H9 (cell line): ENCODE data around the gene ENKUR. TPM values are rescaled to one million over a fixed set of nuclear protein-coding genes. Genes with fewer than 3 reads are reported as not detected.

ENCODE experiments used
- DNase-seq: peaks from one replicate; pipeline ENCODE4 v3.0.0-alpha.2; 2017
- H2AFZ ChIP-seq: one replicate; pipeline ENCODE4 v1.6.1; 2013; ENCODE audit warnings: mild to moderate bottlenecking, low read length, control low read depth, moderate library complexity
- H2AK5ac ChIP-seq: 2 replicates; pipeline ENCODE4 v1.6.1; 2013; ENCODE audit warnings: low read length, control low read depth, mixed read lengths; ENCODE audit not compliant: insufficient read length
- H2BK120ac ChIP-seq: one replicate; pipeline ENCODE4 v1.6.1; 2013; ENCODE audit warnings: low read depth, mild to moderate bottlenecking, low read length, control low read depth, inconsistent platforms; ENCODE audit not compliant: poor library complexity, severe bottlenecking
- H2BK12ac ChIP-seq: 2 replicates; pipeline ENCODE4 v1.6.1; 2013; ENCODE audit warnings: low read length, control low read depth, mixed read lengths, low read depth; ENCODE audit not compliant: insufficient read length
- H2BK15ac ChIP-seq: 2 replicates; pipeline ENCODE4 v1.6.1; 2013; ENCODE audit warnings: low read depth, low read length, control low read depth
- H2BK20ac ChIP-seq: one replicate; pipeline ENCODE4 v1.6.1; 2013; ENCODE audit warnings: low read depth, mild to moderate bottlenecking, low read length, control low read depth, inconsistent platforms; ENCODE audit not compliant: poor library complexity, severe bottlenecking
- H2BK5ac ChIP-seq: 2 replicates; pipeline ENCODE4 v1.6.1; 2013; ENCODE audit warnings: low read length, control low read depth, mixed read lengths; ENCODE audit not compliant: insufficient read length
- H3K14ac ChIP-seq: 2 replicates; pipeline ENCODE4 v1.6.1; 2013; ENCODE audit warnings: low read length, control low read depth; ENCODE audit not compliant: insufficient read depth
- H3K18ac ChIP-seq: 2 replicates; pipeline ENCODE4 v1.6.1; 2013; ENCODE audit warnings: low read depth, mild to moderate bottlenecking, mixed read lengths, low read length, control low read depth; ENCODE audit not compliant: insufficient read length
- H3K23ac ChIP-seq: 2 replicates; pipeline ENCODE4 v1.6.1; 2013; ENCODE audit warnings: low read length, control low read depth, mixed read lengths, low read depth; ENCODE audit not compliant: insufficient read length
- H3K23me2 ChIP-seq: 2 replicates; pipeline ENCODE4 v1.6.1; 2013; ENCODE audit warnings: low read depth, mild to moderate bottlenecking, mixed read lengths, low read length, control low read depth; ENCODE audit not compliant: insufficient read length, poor library complexity, severe bottlenecking
- H3K27ac ChIP-seq: 2 replicates; pipeline ENCODE4 v1.5.1; 2013; ENCODE audit warnings: low read length, control low read depth, mixed read lengths, low read depth; ENCODE audit not compliant: insufficient read length
- H3K27me3 ChIP-seq: 2 replicates; pipeline ENCODE4 v1.6.1; 2013; ENCODE audit warnings: low read length, control low read depth, inconsistent platforms; ENCODE audit not compliant: insufficient read depth
- H3K4ac ChIP-seq: 2 replicates; pipeline ENCODE4 v1.6.1; 2013; ENCODE audit warnings: low read depth, mild to moderate bottlenecking, control low read depth, inconsistent platforms, low read length, moderate library complexity
- H3K4me1 ChIP-seq: 2 replicates; pipeline ENCODE4 v1.6.1; 2013; ENCODE audit warnings: low read length, control low read depth, inconsistent platforms; ENCODE audit not compliant: insufficient read depth
- H3K4me2 ChIP-seq: 2 replicates; pipeline ENCODE4 v1.6.1; 2013; ENCODE audit warnings: low read length, control low read depth, mixed read lengths; ENCODE audit not compliant: insufficient read length, insufficient read depth
- H3K56ac ChIP-seq: 2 replicates; pipeline ENCODE4 v1.6.1; 2013; ENCODE audit warnings: low read depth, mild to moderate bottlenecking, mixed read lengths, low read length, control low read depth; ENCODE audit not compliant: insufficient read length
- H3K79me1 ChIP-seq: 2 replicates; pipeline ENCODE4 v1.6.1; 2013; ENCODE audit warnings: low read depth, mild to moderate bottlenecking, moderate library complexity, low read length, control low read depth, inconsistent platforms; ENCODE audit not compliant: insufficient read depth, poor library complexity, severe bottlenecking
- H3K79me2 ChIP-seq: 2 replicates; pipeline ENCODE4 v1.6.1; 2013; ENCODE audit warnings: low read length, control low read depth, inconsistent platforms; ENCODE audit not compliant: insufficient read depth
- H3K9ac ChIP-seq: 2 replicates; pipeline ENCODE4 v1.6.1; 2013; ENCODE audit warnings: low read length, control low read depth, mixed read lengths; ENCODE audit not compliant: insufficient read length; ENCODE audit errors: extremely low read depth
- H3K9me3 ChIP-seq: one replicate; pipeline ENCODE4 v1.6.1; 2013; ENCODE audit warnings: low read depth, low read length, inconsistent platforms; ENCODE audit not compliant: control insufficient read depth
- H3T11ph ChIP-seq: one replicate; pipeline ENCODE4 v1.6.1; 2013; ENCODE audit warnings: mild to moderate bottlenecking, low read length, control low read depth, inconsistent platforms
- H4K20me1 ChIP-seq: one replicate; pipeline ENCODE4 v1.6.1; 2013; ENCODE audit not compliant: control insufficient read depth, insufficient read length, insufficient read depth
- H4K5ac ChIP-seq: 2 replicates; pipeline ENCODE4 v1.6.1; 2013; ENCODE audit warnings: low read depth, mild to moderate bottlenecking, mixed read lengths, low read length, control low read depth; ENCODE audit not compliant: insufficient read length
- H4K8ac ChIP-seq: replicated peaks from 2 replicates; pipeline ENCODE4 v1.6.1; 2013; ENCODE audit warnings: low read length, control low read depth, mixed read lengths, low read depth; ENCODE audit not compliant: insufficient read length
- H4K91ac ChIP-seq: 2 replicates; pipeline ENCODE4 v1.6.1; 2013; ENCODE audit warnings: low read depth, mild to moderate bottlenecking, moderate library complexity, mixed read lengths, low read length, control low read depth; ENCODE audit not compliant: insufficient read length
- H3K27ac Mint-ChIP-seq, 3 experiments: 2 replicates in 2 of 3; 3 replicates in 1 of 3; pipeline ENCODE4 v1.8.0; 2020 to 2021; ENCODE audit warnings: mixed read lengths in 3 of 3, mild to moderate bottlenecking in 1 of 3, moderate library complexity in 1 of 3
- H3K27me3 Mint-ChIP-seq: 2 replicates; pipeline ENCODE4 v1.8.0; 2021; ENCODE audit warnings: low read depth, mild to moderate bottlenecking, moderate library complexity, mixed read lengths
- H3K36me3 Mint-ChIP-seq, 3 experiments: 2 replicates in 2 of 3; 3 replicates in 1 of 3; pipeline ENCODE4 v1.8.0; 2020 to 2021; ENCODE audit warnings: low read depth in 3 of 3, mixed read lengths in 3 of 3; ENCODE audit not compliant: insufficient read depth in 1 of 3
- H3K4me1 Mint-ChIP-seq, 2 experiments: 2 replicates each; pipeline ENCODE4 v1.8.0; 2020; ENCODE audit warnings: mixed read lengths in 2 of 2
- H3K4me3 Mint-ChIP-seq, 2 experiments: 2 replicates in 1 of 2; 3 replicates in 1 of 2; pipeline ENCODE4 v1.8.0; 2020 to 2021; ENCODE audit warnings: mild to moderate bottlenecking in 2 of 2, mixed read lengths in 2 of 2, moderate library complexity in 1 of 2
- H3K9me3 Mint-ChIP-seq, 2 experiments: 2 replicates in 1 of 2; 3 replicates in 1 of 2; pipeline ENCODE4 v1.8.0; 2020; ENCODE audit warnings: mild to moderate bottlenecking in 2 of 2, mixed read lengths in 2 of 2, moderate library complexity in 1 of 2
- WGBS: extraction: QIAGEN DNeasy Blood & Tissue Kit; methylation state at CpG from one replicate; pipeline ENCODE4 v1.1.7; 2013; ENCODE audit warnings: missing lambda C conversion rate, low lambda C conversion rate, mixed read lengths; ENCODE audit not compliant: insufficient read length; ENCODE audit errors: extremely low coverage; 5-methylcytosine and 5-hydroxymethylcytosine counted together
- total RNA-seq: library from RNA; stranded (reverse); gene quantifications from 2 replicates; pipeline ENCODE4 v1.2.1, GENCODE V29; 2021
- TF ChIP-seq, protein P1 (sequence below): fragments of 200-600 bp; sonication (generic); conservative IDR thresholded peaks from 3 replicates; pipeline ENCODE4 v1.8.0; 2021; ENCODE audit warnings: antibody characterized with exemption, mild to moderate bottlenecking

Gene ENKUR
- total RNA-seq, 1 experiment from 2014 or later, result not detected

DNA sequence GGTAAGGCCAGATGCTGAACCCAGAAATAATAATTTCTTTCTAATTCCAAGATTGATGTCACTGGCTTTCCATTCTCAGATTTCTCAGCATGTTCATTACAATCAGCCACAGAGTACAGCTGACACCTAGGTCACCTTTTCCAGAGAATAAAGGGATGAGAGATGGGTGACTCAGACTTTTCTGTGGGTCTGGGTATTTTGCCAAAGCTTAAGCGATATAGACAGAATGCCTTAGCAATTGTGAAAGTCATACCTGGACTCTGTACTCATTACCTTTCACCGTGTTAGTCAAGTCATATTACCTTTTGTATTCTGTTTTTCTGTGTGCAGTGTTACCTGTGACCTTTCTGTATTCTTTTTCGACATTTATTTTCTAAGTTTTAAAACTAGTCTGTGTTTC is 53.0 kb downstream of the ENKUR start:
- no peak overlapping the region for H3K27ac Mint-ChIP-seq
- Histone ChIP-seq H3K23ac (no peak overlapping the region), H3K27me3 (no peaks in the 10 kb centered on the region), H3K18ac (no peak overlapping the region), H2BK120ac (no peak overlapping the region), H3K9ac (no peak overlapping the region), H3K9me3 (no peaks in the 10 kb centered on the region), H3K56ac (no peak overlapping the region), H3K27ac (no peak overlapping the region), H3T11ph (no peak overlapping the region), H3K4me1 (peaks cover 6% of the 10 kb centered on the region; the same call in 1 of the 2 replicates), H4K20me1 (no peaks in the 10 kb centered on the region), H2BK20ac (no peak overlapping the region), H3K4ac (no peak overlapping the region), H2AK5ac (no peak overlapping the region), H3K79me1 (no peaks in the 10 kb centered on the region), H2BK12ac (no peak overlapping the region), H3K79me2 (no peaks in the 10 kb centered on the region), H3K23me2 (no peaks in the 10 kb centered on the region), H3K4me2 (no peak overlapping the region), H2BK5ac (no peak overlapping the region), H4K91ac (no peak overlapping the region), H2AFZ (no peak overlapping the region), H4K5ac (no peak overlapping the region), H3K14ac (no peak overlapping the region), H2BK15ac (no peak overlapping the region), H4K8ac (no peak overlapping the region)
- no peak overlapping the region for H3K4me3 Mint-ChIP-seq
- TF ChIP-seq, protein P1, sequence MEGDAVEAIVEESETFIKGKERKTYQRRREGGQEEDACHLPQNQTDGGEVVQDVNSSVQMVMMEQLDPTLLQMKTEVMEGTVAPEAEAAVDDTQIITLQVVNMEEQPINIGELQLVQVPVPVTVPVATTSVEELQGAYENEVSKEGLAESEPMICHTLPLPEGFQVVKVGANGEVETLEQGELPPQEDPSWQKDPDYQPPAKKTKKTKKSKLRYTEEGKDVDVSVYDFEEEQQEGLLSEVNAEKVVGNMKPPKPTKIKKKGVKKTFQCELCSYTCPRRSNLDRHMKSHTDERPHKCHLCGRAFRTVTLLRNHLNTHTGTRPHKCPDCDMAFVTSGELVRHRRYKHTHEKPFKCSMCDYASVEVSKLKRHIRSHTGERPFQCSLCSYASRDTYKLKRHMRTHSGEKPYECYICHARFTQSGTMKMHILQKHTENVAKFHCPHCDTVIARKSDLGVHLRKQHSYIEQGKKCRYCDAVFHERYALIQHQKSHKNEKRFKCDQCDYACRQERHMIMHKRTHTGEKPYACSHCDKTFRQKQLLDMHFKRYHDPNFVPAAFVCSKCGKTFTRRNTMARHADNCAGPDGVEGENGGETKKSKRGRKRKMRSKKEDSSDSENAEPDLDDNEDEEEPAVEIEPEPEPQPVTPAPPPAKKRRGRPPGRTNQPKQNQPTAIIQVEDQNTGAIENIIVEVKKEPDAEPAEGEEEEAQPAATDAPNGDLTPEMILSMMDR, result no peak
- DNase-seq, result no peak
- no peaks in the 10 kb centered on the region for H3K36me3 Mint-ChIP-seq
- H3K27me3 Mint-ChIP-seq, result no peaks in the 10 kb centered on the region
- H3K9me3 Mint-ChIP-seq, result no peaks in the 10 kb centered on the region
- peaks cover 12 to 16% of the 10 kb centered on the region in 2 experiments for H3K4me1 Mint-ChIP-seq
- WGBS, result no CpG with 5 or more reads among the region's 3 CpGs
